ENCODE results near the gene ZYG11B. TPM values are rescaled to one million over a fixed set of nuclear protein-coding genes. Genes with fewer than 3 reads are reported as not detected.

ZYG11B gene
- total and polyA plus RNA-seq, 9 of the 15 experiments (the other 6 are each of a cell fraction or from before 2014, with no cell fraction given), result 4.9 to 22.2 (median 12.2) TPM

DNA sequence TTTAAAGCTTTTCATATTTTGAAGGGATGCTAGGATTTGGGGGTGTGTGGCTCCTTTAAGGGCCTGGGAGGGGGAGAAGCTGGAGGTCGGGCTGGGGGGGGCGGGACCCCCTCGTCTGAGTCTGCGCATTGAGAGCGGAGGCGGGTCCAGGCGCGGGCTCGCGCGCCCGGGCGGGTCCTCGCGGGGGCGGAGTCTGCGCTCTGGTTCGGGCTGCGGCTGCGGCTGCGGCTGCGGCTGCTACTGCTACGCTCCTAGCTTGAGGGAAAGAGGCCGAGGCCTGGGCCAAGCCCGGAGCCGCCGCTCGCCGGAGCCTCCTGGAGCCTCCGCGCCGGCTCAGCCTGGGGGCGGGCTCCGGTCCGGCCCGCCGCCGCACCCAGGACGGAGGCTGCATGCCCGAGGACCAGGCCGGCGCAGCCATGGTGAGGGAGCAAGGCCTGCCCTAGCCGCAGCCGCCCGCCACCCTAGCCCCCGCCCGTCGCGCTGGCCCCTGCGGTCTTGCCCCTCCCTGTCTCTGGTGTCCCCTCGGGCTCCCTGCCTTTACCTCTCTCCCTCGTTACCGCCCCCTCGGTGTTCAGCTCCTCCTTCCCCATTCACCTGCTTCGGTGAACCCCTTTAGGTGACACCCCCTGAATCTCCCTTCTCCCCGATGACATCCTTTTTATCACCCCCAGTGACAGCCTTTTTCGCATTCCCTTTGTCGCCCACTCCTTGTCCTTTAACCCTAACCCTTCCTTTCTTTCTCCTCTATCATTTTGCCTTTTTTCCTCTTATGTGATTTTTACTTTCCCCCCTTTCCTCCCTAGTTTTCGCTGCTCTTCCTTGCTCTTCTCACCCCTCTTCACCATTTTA lies at the start of gene ZYG11B (continued):
- TF ChIP-seq THRB (CRISPR knock-in tag; conservative IDR thresholded peaks at IDR 0.05), result peak; percentile 96
- TF ChIP-seq BCOR (IDR thresholded peaks at IDR 0.05), result peak; percentile 87
- TF ChIP-seq TOE1 (IDR thresholded peaks at IDR 0.05; ENCODE audit: borderline replicate concordance), result peak; percentile 87
- TF ChIP-seq TOE1 (CRISPR knock-in tag; IDR thresholded peaks at IDR 0.05; ENCODE audit: borderline replicate concordance, low read depth), result no peak
- TF ChIP-seq, protein P1, sequence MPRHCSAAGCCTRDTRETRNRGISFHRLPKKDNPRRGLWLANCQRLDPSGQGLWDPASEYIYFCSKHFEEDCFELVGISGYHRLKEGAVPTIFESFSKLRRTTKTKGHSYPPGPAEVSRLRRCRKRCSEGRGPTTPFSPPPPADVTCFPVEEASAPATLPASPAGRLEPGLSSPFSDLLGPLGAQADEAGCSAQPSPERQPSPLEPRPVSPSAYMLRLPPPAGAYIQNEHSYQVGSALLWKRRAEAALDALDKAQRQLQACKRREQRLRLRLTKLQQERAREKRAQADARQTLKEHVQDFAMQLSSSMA (CRISPR knock-in tag; IDR thresholded peaks at IDR 0.05), result 0 out of 2 replicates have a peak, but pooled peaks have one; percentile 46
- TF ChIP-seq, protein P2, sequence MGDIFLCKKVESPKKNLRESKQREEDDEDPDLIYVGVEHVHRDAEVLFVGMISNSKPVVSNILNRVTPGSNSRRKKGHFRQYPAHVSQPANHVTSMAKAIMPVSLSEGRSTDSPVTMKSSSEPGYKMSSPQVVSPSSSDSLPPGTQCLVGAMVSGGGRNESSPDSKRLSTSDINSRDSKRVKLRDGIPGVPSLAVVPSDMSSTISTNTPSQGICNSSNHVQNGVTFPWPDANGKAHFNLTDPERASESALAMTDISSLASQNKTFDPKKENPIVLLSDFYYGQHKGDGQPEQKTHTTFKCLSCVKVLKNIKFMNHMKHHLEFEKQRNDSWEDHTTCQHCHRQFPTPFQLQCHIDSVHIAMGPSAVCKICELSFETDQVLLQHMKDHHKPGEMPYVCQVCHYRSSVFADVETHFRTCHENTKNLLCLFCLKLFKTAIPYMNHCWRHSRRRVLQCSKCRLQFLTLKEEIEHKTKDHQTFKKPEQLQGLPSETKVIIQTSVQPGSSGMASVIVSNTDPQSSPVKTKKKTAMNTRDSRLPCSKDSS (IDR thresholded peaks at IDR 0.05; ENCODE audit: low read depth, partially characterized antibody), result peak; percentile 76
- peak; percentile 69 for TF ChIP-seq ARID1B (IDR thresholded peaks at IDR 0.05)
- 0 out of 2 replicates have a peak, but pooled peaks have one; percentile 25 for TF ChIP-seq ZNF766 (CRISPR knock-in tag; conservative IDR thresholded peaks at IDR 0.05)
- TF ChIP-seq ESRRA (IDR thresholded peaks at IDR 0.05; ENCODE audit: borderline replicate concordance, low read depth), result peak; percentile 73; the same call in 1 of the 2 replicates
- TF ChIP-seq SIN3B (IDR thresholded peaks at IDR 0.05; ENCODE audit: low read depth), result peak; percentile 78
- TF ChIP-seq KDM4B (IDR thresholded peaks at IDR 0.05; ENCODE audit: borderline replicate concordance in 2 of 2, low read depth in 1 of 2), result peak in 1 of 2 experiments; percentile 40; a peak in 1 of 4 replicates
- TF ChIP-seq NKRF (IDR thresholded peaks at IDR 0.05; ENCODE audit: borderline replicate concordance), result peak; percentile 96
- peak; percentile 14 to 51 (median 49) for TF ChIP-seq YY1 (IDR thresholded peaks at IDR 0.05; ENCODE audit: borderline replicate concordance in 1 of 3, control insufficient read depth in 1 of 3, extremely low read depth in 1 of 3, insufficient read depth in 3 of 3, insufficient read length in 1 of 3, insufficient replicate concordance in 2 of 3, low read depth in 1 of 3, low read length in 2 of 3)
- TF ChIP-seq PHB2 (IDR thresholded peaks at IDR 0.05; ENCODE audit: low read depth), result peak; percentile 77; the same call in 1 of the 2 replicates
- peak; percentile 13; the same call in 1 of the 2 replicates for TF ChIP-seq NCOR1 (IDR thresholded peaks at IDR 0.05)
- 0 out of 2 replicates have a peak, but pooled peaks have one; percentile 15 for TF ChIP-seq CREB1 (IDR thresholded peaks at IDR 0.05)
- TF ChIP-seq CREB1 (CRISPR knock-in tag; IDR thresholded peaks at IDR 0.05), result no peak; the same call in 1 of the 2 replicates
- TF ChIP-seq, protein P3, sequence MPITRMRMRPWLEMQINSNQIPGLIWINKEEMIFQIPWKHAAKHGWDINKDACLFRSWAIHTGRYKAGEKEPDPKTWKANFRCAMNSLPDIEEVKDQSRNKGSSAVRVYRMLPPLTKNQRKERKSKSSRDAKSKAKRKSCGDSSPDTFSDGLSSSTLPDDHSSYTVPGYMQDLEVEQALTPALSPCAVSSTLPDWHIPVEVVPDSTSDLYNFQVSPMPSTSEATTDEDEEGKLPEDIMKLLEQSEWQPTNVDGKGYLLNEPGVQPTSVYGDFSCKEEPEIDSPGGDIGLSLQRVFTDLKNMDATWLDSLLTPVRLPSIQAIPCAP (CRISPR knock-in tag; IDR thresholded peaks at IDR 0.05; ENCODE audit: borderline replicate concordance), result no peak

All from K562 (cell line).